Measurements from ENCODE around the gene SYNE2.

DNA sequence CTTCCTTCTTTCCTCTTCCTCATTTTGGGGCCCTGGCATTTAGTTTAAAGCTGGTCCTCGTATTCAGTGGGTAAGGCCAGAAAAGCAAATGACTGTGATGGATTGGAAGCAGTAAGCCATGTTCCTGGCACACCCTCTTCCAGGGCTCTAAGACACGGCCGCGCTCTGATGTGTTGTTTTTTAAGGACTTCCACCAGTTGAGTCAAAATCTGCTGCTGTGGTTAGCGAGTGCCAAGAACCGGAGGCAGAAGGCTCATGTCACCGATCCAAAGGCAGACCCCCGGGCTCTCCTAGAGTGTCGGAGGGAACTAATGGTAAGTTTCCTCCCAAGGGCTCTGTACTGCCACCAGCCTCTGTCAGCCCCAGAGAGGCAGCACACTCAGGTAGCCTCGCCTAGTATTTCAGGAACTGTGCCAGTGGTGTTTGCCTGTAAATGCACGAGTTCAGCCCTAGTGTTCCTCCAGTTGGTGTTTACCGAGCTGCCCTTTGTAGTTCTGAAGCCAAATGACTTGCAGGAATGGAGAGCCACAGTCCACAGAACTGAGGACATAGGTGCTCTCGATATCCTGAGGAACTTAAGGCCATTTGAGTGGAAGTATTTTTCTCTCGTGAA, 368.7 kb downstream of the SYNE2 start:
- TF ChIP-seq, protein P1, sequence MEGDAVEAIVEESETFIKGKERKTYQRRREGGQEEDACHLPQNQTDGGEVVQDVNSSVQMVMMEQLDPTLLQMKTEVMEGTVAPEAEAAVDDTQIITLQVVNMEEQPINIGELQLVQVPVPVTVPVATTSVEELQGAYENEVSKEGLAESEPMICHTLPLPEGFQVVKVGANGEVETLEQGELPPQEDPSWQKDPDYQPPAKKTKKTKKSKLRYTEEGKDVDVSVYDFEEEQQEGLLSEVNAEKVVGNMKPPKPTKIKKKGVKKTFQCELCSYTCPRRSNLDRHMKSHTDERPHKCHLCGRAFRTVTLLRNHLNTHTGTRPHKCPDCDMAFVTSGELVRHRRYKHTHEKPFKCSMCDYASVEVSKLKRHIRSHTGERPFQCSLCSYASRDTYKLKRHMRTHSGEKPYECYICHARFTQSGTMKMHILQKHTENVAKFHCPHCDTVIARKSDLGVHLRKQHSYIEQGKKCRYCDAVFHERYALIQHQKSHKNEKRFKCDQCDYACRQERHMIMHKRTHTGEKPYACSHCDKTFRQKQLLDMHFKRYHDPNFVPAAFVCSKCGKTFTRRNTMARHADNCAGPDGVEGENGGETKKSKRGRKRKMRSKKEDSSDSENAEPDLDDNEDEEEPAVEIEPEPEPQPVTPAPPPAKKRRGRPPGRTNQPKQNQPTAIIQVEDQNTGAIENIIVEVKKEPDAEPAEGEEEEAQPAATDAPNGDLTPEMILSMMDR (IDR thresholded peaks at IDR 0.05; ENCODE audit: extremely low read depth in 1 of 2, insufficient read depth in 1 of 2, low read depth in 1 of 2, low read length in 2 of 2) = no peak
- TF ChIP-seq, protein P2, sequence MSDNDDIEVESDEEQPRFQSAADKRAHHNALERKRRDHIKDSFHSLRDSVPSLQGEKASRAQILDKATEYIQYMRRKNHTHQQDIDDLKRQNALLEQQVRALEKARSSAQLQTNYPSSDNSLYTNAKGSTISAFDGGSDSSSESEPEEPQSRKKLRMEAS (IDR thresholded peaks at IDR 0.05; ENCODE audit: insufficient read depth, insufficient read length) = no peak
- TF ChIP-seq POLR2A (IDR thresholded peaks at IDR 0.05; ENCODE audit: low read depth, low read length) (no peak), EZH2 (IDR thresholded peaks at IDR 0.05; ENCODE audit: borderline replicate concordance, low read depth, low read length, severe bottlenecking) (no peak), GATA2 (IDR thresholded peaks at IDR 0.05; ENCODE audit: insufficient read depth, insufficient read length, low read depth, low read length) (no peak), JUN (IDR thresholded peaks at IDR 0.05; ENCODE audit: borderline replicate concordance, insufficient read depth, insufficient read length, low read depth) (no peak), POLR2AphosphoS5 (IDR thresholded peaks at IDR 0.05; ENCODE audit: insufficient read depth, low read depth, low read length) (no peak)

All from endothelial cell of umbilical vein (primary cell).